NCI-H2081 treated with DMSO at 0.1 percent for 48 hours (cell line): ENCODE data around the gene AFAP1.

Experiments used
- DNase-seq: peaks from one replicate; lab custom pipeline; 2025; lab: John Stamatoyannopoulos, UW

The AFAP1 gene

DNA sequence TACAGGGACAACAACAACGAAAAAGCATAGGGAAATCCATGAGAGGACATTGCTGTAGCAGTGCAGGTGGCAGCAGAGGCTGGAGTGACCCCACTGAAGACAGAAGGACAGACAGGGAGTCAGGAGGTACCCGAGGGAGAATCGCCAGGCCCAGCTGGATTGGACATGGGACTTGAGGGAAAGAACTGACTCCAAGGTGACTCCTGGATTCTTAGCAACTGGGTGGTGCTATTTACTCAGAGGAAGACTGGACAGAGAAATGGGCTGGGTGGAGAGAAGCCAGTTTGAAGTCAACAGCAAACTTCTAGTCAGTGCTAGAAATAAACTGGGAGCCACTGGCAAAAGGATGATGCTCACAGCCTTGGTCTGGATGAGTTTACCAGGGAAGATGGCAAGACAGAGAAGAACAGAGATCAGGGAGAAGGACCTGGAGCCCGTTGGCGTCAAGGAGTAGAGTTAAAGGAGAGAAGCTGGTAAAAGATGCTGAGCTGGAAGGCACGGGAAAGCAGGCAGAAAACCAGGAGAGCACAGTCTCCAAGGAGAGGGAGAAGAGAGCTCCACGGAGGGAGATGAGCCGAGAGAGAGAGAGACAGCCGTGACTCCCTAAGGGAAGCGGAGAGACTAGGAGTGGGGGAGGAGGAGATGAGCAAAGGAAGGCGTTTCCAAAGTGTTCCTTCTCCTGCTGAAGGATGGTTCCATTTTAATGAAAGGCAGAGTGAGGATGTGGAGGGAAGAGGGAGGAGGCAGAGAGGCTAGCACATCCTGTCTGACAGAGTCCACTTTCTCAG lies 119.4 kb downstream of the AFAP1 start:
- no peak for DNase-seq

DNA sequence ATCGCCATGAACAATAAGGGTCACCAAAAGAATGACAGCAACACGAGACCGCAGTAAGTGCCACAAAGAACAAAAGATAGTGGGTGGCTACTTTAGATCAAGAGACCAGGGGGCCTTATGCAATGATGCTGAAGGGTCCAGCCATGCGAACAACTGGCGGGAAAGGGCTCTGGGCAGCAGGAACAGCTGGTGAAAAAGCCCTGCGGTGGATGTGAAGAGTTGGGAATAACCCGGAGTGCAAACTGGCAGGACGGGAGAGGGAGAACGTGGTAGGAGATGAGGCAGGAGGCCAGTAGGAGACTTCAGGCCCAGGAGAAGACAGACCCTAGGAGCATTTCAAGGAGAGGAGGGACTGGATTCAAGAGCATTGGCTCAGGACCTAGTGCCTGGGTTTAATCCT lies 120.2 kb downstream of the AFAP1 start:
- no peak for DNase-seq

DNA sequence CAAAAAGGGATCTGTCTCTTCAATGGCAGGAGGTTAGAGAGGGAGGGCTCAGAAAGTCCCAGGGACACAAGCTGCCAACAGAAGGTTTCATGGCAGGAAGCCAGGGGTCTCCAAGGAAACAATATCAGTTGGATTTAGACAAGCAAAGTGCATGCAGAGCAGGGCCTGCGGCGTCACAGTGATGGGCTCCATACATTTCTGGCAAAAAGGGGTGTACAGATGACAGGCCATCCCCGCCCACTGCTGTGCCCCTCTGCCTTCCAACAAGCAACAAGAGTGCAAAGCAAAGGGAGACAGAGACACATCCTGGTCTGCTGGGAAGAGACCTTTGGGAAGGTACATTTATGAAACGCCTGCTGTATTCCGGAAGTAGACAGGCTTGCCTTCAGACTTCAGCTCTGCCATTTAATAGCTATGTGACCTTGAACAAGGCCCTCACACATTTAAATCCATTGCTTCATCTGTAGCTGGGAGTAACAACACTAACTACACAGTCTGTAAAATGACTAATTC lies 121.2 kb downstream of the AFAP1 start:
- peak; percentile 51 for DNase-seq

DNA sequence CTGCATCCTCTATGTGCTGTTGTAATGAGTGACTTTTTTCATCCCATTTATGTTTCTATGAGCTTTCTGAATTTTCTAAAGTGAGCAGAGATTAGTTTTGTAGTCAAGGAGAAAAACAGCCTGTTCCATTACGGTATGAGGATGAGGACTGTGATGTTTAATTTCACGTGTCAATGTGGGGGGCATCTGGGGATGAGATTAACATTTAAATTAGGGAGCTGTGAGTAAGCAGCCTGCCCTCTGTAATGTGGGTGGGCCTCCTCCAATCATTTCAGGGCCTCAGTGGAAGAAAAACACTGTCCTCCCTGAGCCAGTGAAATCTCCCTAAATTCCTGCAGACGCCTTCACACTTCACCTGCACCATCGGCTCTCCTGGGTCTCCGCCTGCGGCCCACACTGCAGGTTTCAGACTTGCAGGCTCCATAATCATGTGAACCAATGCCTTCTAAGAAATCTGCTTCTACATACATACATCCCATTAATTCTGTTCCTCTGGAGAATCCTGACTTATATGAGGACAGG lies 121.7 kb downstream of the AFAP1 start:
- DNase-seq, result no peak

DNA sequence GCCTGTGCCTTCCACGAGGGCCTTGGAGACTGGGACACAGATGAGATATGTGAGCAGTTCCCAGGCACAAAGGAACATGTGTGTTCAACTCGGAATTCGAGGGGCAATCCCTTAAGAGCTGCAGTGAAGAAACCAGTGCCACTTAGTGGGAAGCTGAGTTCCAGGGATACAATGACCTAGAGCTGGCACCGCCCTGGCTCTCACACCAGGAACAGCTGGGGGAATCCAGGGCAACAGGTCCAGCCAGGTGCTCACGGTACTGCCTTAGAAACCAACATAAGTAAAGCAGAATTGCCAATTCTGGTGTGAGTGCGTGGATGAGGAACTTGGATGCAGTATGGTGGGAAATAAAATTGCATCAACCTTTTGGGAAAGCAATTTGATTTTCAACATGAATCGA lies 122.9 kb downstream of the AFAP1 start:
- no peak for DNase-seq

DNA sequence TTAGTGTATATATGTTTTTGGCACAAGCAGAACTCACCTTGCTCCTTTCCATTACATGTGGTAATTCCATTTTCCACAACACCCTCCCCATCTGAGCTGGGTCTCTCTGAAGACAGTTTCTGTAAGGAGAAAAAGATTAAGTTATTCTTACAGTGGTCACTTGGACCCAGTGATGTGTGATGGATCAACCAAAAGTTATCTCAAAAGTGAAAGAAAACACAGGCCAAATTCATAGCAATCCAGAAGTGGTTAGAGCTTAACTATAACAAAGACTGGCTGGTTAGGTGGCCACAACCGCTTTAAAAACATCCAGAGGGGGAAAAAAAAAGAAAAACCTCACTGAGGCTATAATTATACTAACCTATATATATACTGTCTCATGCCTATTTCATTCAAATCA lies 123.7 kb downstream of the AFAP1 start:
- no peak for DNase-seq

DNA sequence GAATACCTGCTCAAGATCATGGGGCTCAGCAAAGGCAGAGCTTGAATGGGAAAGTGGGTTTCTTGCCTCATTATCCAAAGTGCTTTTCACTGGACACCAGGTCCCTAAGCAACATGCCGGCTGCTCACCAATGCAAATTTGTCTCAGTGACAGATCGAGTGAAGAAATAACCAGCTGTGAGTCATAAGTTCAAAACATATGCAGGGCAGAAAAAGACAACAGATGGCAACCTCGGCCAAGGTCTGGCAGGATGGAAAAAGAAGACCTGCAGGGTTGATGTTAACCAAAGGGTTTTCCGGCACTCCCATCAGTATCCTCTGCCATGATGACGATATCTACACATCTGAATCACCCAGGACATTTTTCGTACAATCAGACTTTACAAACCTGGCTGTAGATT lies 124.1 kb downstream of the AFAP1 start:
- DNase-seq, result no peak

DNA sequence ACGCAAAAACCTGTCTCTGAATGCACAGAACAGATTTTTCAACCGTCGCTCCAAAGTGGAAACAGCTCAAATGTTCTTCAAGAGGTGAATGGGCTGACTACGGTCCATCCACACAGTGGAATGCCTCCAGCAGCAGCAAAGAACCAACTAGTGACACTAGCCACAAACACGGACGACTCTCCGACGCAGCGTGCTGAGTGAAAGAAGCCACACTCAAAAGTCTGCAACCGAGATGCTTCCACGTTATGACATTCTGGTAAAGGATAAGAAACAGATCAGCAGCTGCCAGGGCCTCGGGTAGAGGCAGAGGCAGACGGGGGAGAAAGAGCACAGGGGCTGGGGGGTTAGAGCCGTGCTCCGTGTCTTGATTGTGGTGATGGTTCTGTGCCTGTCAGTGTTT lies 125.2 kb downstream of the AFAP1 start:
- no peak for DNase-seq

DNA sequence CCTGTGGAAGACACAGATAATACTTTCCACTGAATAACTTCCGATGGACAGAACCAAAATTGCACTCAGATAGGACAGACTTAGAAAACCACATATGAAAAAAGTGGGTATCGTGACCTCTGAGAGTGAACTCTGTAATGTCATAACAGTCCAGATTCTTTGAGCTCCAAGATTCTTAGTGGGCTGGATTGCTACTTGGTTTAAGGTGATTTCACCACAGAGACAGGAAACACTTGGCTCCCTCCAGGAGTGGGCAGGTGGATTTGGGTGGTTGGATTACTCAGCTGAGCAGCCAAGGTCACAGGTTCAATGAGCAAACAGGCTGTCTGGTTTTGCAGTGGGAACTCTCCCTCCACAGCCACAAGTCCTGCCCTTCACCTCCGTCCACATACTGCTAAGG lies 126.0 kb downstream of the AFAP1 start:
- no peak for DNase-seq

DNA sequence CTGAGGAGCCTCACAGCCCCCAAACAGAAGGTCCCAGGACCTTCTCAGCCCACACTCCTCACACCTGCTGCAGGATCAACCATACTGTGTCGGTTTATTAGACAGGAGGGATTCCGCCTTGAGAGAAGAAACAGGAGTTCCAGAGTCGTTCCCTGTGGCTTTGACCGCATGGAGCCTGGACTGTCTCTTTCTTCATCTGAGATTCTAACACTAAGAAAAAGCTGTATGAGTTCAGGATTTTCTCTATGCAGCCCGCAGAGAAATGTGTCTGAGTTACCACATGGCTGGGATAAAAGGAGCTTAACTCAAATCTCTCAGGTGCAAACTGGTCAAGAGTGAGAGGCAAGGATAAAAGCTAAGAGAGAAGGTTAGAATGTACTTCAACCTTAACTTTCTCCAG lies 126.7 kb downstream of the AFAP1 start:
- no peak for DNase-seq

DNA sequence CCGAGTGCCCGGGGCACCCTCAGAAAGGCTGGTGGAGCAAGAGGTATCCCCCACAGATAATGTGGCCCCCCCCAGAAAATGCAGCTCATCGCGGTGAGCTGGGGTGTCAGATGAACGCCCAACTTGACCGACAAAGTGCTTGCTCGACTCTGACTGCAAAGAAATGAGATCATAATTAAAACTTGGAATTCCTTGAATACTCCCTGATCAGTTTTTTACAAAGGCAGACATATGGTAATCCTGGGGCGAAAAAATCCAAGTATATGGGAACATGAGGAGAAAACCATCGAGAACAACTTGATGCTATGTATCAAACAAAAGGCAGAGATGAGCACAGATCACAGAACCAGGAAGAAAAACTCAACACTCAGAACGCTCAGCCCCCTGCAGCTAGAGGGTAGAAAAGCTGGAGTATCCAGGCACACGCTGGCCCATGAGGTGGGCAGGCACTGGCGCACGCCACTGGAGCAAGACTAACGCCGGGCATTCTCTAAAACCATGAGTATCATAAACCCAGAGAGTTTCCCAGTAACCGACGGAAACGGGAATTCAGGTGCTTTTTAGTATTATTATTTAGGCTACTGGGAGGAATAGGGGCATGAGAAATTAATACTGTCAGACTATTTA lies 127.3 kb downstream of the AFAP1 start:
- no peak for DNase-seq

DNA sequence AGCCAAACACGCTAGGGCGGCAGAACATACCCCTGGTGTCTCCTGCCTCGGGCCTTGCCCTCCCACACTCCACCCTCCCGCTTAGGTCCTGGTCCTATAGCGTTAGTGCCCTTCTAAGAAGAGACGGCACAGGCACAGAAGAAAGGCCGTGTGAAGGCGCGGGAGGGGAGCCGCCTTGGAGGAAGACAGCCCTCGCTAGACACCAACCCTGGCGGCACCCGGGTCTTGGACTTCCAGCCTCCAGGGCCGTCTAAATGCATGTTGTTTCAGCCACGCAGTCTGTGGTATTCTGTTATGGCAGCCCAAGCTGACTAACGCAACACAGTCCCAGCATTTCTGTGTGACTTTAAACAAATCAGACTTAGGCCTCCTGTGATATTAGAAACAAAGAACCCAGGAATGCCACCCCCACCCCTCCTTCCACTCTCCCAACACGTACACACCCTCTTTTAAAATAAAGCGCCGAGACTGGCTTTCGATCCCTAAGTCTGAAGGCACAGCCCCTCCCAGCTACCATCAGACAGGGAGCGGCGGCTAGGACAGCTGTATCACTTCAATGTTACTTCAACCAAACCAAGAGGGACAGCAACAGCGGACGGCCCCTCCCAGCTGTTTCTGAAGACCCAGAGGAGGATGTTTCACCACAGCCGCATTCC lies 128.0 kb downstream of the AFAP1 start:
- DNase-seq, result no peak

DNA sequence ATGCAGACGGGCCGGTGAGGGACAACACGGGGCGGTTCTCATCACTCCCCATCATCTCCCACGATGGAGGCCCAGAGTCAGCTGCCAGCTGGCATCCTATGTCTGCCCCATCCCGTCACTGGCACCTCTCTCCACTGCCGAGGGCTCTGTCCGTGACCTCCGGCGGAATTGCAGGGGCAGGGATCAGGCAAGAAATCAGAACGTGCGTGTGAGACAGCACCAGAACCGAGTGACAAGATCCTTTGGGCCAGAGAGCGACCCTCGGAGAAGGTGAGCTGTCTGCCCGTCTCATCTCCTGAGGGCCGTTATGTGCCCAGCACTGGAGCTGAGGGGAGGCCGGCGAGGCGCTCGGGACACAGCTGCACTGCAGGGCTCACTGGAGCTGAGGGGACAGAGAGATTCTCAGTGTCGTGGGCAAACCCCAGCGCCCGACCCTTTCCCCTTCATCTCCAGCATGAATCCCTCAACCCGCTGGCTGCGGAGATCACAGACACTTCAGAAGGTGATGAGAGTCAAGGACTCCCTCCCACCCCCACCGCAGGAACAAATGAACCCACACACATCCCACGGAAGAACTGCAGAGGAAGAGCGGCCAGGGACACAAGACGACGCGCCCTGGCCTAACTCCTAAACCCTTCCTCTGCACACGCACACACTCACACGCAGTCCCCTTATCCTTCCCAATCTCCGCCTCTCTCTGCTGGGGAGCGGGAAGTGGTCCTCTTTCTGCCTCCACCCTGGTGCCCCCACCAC lies 128.7 kb downstream of the AFAP1 start:
- DNase-seq, result no peak

DNA sequence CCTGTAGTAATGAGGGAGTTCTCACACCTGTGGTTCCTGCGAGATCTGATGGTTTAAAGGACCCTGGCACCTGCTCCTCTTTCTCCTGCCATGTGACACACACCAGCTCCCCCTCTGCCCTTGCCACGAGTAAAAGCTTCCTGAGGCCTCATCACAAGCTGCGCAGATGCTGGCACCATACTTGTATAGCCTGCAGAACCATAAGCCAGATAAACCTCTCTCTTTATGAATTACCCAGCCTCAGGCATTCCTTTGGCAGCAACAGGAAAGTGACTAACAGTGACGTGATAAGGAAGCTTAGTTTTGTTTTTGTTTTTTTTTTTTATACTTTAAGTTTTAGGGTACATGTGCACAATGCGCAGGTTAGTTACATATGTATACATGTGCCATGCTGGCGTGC lies 130.9 kb downstream of the AFAP1 start:
- no peak for DNase-seq

DNA sequence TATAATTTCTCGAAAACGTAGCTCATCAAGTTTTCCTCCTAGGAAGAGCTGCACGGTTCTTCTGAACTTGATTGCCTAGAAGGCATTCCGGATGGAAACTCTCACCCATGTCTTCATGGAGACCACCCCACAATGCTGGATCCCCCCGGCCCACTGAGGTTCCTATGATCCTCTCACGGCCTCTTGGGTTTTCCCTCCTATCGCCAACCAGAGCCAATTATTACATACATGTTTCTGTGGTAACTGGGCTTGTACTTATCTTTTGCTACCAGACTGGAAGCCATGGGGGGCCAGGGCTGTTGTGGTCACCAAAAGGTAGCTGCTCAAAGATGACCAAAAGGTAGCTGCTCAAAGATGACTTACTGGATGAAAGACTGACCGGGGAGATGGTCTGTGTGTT lies 131.5 kb downstream of the AFAP1 start:
- no peak for DNase-seq

DNA sequence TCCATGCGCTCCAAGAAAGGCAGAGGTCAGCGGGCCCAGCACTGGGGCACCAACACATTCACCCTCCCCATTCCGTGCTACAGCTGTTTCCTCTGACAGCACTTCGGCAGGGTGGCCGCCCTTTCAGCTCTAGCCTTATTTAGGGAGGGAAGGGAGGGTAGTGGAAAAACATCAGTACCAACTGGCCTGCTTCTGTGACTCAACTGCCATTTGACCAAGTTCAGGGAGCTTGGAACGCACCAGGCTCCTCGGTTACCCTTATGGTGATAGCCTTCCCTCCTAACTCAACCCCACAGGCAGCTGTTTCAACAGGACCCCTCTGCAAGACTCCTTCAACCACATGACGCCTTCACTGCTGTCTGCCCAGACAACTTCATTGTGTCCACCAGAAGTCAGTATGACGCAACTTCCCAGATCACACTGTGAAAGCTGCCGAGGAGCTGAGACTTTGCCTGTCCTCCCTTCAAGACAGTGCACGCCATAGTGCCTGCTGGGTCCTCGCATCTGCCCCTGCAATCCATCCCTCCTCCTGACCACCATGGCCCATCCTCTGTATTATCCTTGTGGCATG lies 132.2 kb downstream of the AFAP1 start:
- DNase-seq, result no peak

DNA sequence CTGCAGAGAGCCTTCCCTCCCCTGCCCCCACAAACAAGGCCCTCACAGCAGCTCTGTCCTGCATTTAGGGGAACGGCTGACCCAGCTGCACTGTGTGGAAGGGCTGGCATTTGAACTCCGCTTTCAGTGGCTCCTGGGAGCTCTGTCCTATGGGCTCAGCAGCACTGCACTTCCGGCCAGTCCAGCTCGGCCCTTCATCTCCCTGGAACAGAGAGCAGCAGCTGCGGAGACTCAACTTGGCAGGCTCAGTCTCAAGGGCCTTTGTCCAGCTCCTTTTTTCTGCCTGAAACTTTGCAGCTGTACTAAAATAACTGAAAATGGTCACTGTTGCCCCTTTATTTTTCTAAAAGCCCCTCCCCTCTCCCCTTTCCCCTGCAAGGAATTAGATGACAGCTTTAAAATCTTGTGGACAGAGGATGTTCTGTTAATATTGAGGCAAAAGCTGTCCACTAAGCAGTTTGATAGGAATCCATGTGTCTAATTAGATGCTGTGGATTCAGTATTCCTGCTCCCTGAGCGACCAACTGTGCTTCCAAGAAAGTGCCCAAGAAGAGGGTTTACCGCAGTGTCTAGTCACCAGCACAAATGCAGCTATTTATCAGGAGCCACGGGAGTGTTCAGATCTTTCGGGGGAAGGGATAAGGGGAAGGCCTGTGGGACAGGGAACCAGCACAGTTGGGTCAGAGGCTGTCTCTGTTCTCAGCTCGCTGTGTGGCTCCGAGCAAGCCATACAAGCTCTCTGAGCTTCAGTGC lies 133.1 kb downstream of the AFAP1 start:
- DNase-seq, result no peak

DNA sequence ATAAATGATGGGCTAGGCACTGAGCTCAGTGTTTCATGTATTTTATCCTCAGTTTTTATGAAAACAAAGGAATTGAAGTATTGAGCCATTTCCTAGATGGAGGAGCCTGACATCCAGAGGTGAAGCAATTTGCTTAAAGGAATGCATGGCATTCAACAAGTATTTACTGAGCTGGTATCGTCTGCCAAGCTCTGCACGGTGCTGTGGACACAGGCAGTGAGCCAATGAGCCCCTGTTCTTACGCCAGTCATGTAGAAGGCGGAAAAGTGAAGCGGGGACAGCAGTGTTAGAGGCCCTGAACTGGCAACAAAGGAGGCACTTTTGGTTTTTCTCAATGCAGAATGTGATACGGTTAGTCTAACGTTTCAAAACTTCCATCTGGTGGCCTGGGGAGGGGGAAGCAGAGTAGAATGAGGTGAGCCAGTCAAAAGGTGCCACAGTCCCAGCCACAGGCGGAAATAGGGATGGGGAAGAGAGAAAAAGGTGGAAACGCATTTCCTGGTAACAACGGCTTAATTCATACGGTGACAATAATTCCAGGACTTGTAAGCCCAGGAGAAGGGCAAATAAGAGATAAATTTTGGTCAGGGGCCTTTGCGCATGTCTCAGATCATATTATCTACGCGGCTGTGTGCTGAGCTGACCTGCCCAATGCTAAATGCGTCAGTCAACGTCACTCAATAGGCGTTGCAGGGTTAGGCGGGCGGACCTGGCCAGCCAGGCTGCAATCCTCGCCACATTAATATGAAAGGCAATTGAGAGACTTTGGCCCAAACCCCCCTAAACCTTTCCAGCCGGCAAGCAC lies 133.9 kb downstream of the AFAP1 start:
- DNase-seq, result no peak

DNA sequence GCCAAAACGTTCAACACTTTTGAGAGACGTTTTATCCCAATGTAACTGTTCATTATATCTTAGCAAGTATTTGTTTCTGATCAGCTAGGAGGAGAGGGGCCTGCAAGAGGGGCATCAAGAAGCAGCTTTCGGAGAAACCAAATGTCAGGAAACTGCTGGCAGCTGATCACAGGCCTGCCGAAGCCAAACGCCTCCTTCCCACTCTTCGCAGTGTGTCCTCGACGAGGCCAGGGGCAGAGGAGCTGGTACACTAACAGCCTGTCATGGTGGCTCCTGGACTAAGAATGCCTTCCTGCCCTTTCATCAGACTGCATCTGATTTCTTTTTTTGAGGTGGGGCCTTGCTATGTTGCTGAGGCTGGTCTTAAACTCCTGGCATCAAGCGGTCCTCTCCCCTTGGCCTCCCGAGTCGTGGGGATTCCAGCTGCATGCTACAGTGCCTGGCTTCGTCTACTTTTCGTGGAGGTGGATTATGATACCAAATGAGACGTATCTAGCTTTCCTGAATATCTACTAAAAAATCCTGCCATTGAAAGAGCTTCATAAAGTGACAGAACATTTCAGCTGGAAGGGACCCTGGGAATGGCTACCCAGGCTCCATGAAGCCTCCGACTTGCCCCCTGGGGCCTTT lies 134.8 kb downstream of the AFAP1 start:
- no peak for DNase-seq
